Mesenchymal stem cell (in vitro differentiated cells and primary cell): ENCODE results near the gene LDLR.

Experiments
- DNase-seq: peaks from one replicate; pipeline ENCODE4 v3.0.0-alpha.2; 2013
- H2AFZ ChIP-seq: one replicate; pipeline ENCODE4 v1.6.1; 2013; ENCODE audit warnings: low read depth, mild to moderate bottlenecking, control low read depth, inconsistent platforms, low read length, moderate library complexity
- H2AK5ac ChIP-seq: 2 replicates; pipeline ENCODE4 v1.6.1; 2013; ENCODE audit warnings: low read length, moderate library complexity, mild to moderate bottlenecking, inconsistent platforms; ENCODE audit not compliant: severe bottlenecking
- H2BK120ac ChIP-seq: one replicate; pipeline ENCODE4 v1.6.1; 2013; ENCODE audit warnings: low read depth, mild to moderate bottlenecking, inconsistent platforms, low read length, moderate library complexity
- H2BK12ac ChIP-seq, 2 experiments: one replicate each; pipeline ENCODE4 v1.6.1; 2013; ENCODE audit warnings: inconsistent platforms in 2 of 2, low read length in 2 of 2, mild to moderate bottlenecking in 2 of 2, moderate library complexity in 2 of 2, control low read depth in 1 of 2
- H2BK15ac ChIP-seq: one replicate; pipeline ENCODE4 v1.6.1; 2013; ENCODE audit warnings: mild to moderate bottlenecking, low read depth, inconsistent platforms; ENCODE audit not compliant: poor library complexity, severe bottlenecking
- H2BK5ac ChIP-seq: 2 replicates; pipeline ENCODE4 v1.6.1; 2013; ENCODE audit warnings: low read depth, mild to moderate bottlenecking, low read length, control low read depth, inconsistent platforms; ENCODE audit not compliant: poor library complexity, severe bottlenecking
- H3K14ac ChIP-seq, 2 experiments: one replicate each; pipeline ENCODE4 v1.6.1; 2013; ENCODE audit warnings: inconsistent platforms in 2 of 2, low read length in 2 of 2, control low read depth in 1 of 2, mild to moderate bottlenecking in 1 of 2, moderate library complexity in 1 of 2
- H3K18ac ChIP-seq, 2 experiments: one replicate each; pipeline ENCODE4 v1.6.1; 2013; ENCODE audit warnings: inconsistent platforms in 2 of 2, low read length in 2 of 2, control low read depth in 1 of 2, low read depth in 1 of 2, mild to moderate bottlenecking in 1 of 2
- H3K23ac ChIP-seq, 2 experiments: one replicate each; pipeline ENCODE4 v1.6.1; 2013; ENCODE audit warnings: inconsistent platforms in 2 of 2, low read length in 2 of 2, mild to moderate bottlenecking in 2 of 2, moderate library complexity in 2 of 2, control low read depth in 1 of 2
- H3K27ac ChIP-seq: 2 replicates; pipeline ENCODE4 v1.5.1; 2013; ENCODE audit warnings: mild to moderate bottlenecking, moderate library complexity, low read length, control low read depth, inconsistent platforms; ENCODE audit not compliant: poor library complexity, severe bottlenecking
- H3K27me3 ChIP-seq, 2 experiments: 2 replicates each; pipeline versions ENCODE4 v1.6.1 to v1.7.0; 2013; ENCODE audit warnings: low read length in 2 of 2, mild to moderate bottlenecking in 2 of 2, moderate library complexity in 2 of 2, control low read depth in 1 of 2, inconsistent platforms in 1 of 2; ENCODE audit not compliant: control insufficient read depth in 1 of 2, insufficient read depth in 1 of 2
- H3K36me3 ChIP-seq, 2 experiments: 2 replicates each; pipeline versions ENCODE4 v1.6.1 to v1.7.0; 2013; ENCODE audit warnings: low read length in 2 of 2, control low read depth in 1 of 2, inconsistent platforms in 1 of 2, low read depth in 1 of 2, mild to moderate bottlenecking in 1 of 2; ENCODE audit not compliant: insufficient read depth in 2 of 2, control insufficient read depth in 1 of 2
- H3K4ac ChIP-seq, 2 experiments: one replicate each; pipeline ENCODE4 v1.6.1; 2013; ENCODE audit warnings: inconsistent platforms in 2 of 2, low read length in 2 of 2, mild to moderate bottlenecking in 2 of 2, moderate library complexity in 2 of 2, control low read depth in 1 of 2, low read depth in 1 of 2
- H3K4me1 ChIP-seq: 2 replicates; pipeline ENCODE4 v1.6.1; 2013; ENCODE audit warnings: low read depth, low read length, control low read depth; ENCODE audit not compliant: control insufficient read depth, insufficient read depth
- H3K4me2 ChIP-seq: 2 replicates; pipeline ENCODE4 v1.6.1; 2013; ENCODE audit warnings: low read length, mild to moderate bottlenecking, inconsistent platforms; ENCODE audit not compliant: poor library complexity, severe bottlenecking
- H3K4me3 ChIP-seq, 2 experiments: 2 replicates each; pipeline versions ENCODE4 v1.5.1 to v1.7.0; 2013; ENCODE audit warnings: low read length in 2 of 2, mild to moderate bottlenecking in 2 of 2, control low read depth in 1 of 2, low read depth in 1 of 2; ENCODE audit not compliant: insufficient read depth in 1 of 2
- H3K79me1 ChIP-seq: replicated peaks from 2 replicates; pipeline ENCODE4 v1.6.1; 2013; ENCODE audit warnings: mild to moderate bottlenecking, control low read depth, low read length, inconsistent platforms; ENCODE audit not compliant: poor library complexity, severe bottlenecking
- H3K9ac ChIP-seq: 2 replicates; pipeline ENCODE4 v1.7.0; 2013; ENCODE audit warnings: mild to moderate bottlenecking, low read length, moderate library complexity
- H3K9me3 ChIP-seq: 2 replicates; pipeline ENCODE4 v1.7.0; 2013; ENCODE audit warnings: mild to moderate bottlenecking, low read length; ENCODE audit not compliant: control insufficient read depth
- H4K8ac ChIP-seq: one replicate; pipeline ENCODE4 v1.6.1; 2013; ENCODE audit warnings: inconsistent platforms, mild to moderate bottlenecking, low read length, moderate library complexity
- H4K91ac ChIP-seq: one replicate; pipeline ENCODE4 v1.6.1; 2013; ENCODE audit warnings: mild to moderate bottlenecking, low read length, inconsistent platforms
- WGBS: methylation state at CpG from one replicate; pipeline ENCODE4 v1.1.7; 2013; ENCODE audit warnings: mixed read lengths; 5-methylcytosine and 5-hydroxymethylcytosine counted together

LDLR gene

DNA sequence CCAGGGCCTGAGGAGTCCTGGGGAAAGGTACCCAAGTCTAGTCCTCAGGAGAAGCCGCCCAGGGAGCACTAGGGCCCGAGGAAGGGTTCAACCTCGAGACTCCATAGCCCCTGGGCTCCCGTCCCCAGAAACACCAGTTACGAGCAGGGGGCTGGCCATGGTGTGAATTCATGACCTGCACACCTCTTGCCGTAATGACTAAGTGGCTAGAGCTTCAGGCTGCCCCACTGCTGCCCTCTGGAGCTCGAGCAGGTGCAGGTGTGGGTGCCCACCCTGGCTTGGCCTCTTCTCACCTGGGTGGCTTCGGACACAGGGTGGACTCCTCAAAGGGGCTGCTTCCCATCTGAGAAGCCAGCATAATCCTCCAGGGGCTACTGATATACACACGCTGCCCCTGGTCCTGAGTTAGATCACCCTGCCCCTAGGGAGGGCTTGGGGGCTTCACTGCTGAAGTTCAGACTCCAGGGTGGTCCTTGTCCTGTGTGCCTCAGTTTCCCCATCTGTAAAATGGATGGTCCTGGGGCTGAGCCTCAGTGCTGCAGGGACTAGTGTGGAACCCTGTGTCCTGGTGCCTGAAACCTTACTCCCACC is 52.8 kb downstream of the LDLR start:
- no peaks in the 10 kb centered on the region for H3K27me3 ChIP-seq
- 62% methylated on average over 9 of the region's 9 CpGs for WGBS

DNA sequence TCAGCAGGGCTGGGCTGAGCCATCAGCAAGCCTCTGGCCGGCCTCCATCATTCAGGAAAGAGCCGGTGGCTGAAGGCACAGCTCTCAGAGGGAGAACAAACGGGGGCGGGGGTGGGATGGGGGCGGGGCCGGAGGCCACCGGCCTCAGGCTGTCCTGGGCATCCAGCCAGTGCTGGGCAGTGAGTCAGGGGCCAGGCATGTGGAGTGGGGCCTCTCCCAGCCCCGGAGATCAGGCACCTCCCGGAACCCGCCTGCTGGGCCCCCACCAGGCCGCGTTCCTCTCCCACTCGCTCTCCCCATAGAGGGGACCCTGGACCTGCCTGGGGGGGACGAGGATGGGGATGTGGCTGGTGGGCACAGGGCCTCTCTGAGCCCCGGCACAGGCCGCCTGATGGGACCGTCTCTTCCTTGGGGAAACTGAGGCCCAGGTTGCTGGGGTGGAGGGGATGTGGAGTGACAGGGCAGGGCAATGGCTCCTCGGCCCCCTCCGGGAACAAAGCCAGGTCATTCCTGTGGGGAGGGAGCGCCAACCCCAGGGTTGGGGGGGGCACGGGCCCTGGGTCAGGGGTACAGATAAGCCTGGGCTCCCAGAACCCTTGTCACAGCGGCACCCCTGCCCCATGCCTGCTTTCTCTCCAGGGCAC is 53.4 kb downstream of the LDLR start:
- H3K14ac ChIP-seq: peak overlapping the region in 1 of 2 experiments; percentile 94
- peak overlapping the region; percentile 100 for H2BK5ac ChIP-seq
- peak overlapping the region; percentile 96 to 100 for H3K18ac ChIP-seq
- H3K4ac ChIP-seq: peak overlapping the region; percentile 91 to 100
- H4K8ac ChIP-seq: peak overlapping the region; percentile 100
- H3K36me3 ChIP-seq: peaks cover 0 to 13% of the 10 kb centered on the region in 2 experiments
- peak; percentile 96 for DNase-seq
- H3K9me3 ChIP-seq: peaks cover 7% of the 10 kb centered on the region
- peaks cover 1% of the 10 kb centered on the region for H3K79me1 ChIP-seq
- H3K27me3 ChIP-seq: no peaks in the 10 kb centered on the region
- peak overlapping the region; percentile 90 to 97 for H3K23ac ChIP-seq
- peak overlapping the region; percentile 100 for H2BK120ac ChIP-seq
- peak overlapping the region; percentile 100 for H2BK15ac ChIP-seq
- peak overlapping the region; percentile 100 for H3K27ac ChIP-seq
- peak overlapping the region in 1 of 2 experiments; percentile 30 for H3K4me3 ChIP-seq
- peak overlapping the region; percentile 99 to 100 for H2BK12ac ChIP-seq
- H4K91ac ChIP-seq: peak overlapping the region; percentile 100
- H2AFZ ChIP-seq: peak overlapping the region; percentile 68
- H3K9ac ChIP-seq: peak overlapping the region; percentile 90
- 4% methylated on average over 16 of the region's 22 CpGs for WGBS
- H3K4me2 ChIP-seq: peak overlapping the region; percentile 53
- H2AK5ac ChIP-seq: peak overlapping the region; percentile 99
- peaks cover 50% of the 10 kb centered on the region for H3K4me1 ChIP-seq

More for the DNA sequence above, 52.8 kb downstream of the LDLR start:
- Histone ChIP-seq H3K23ac (no peak overlapping the region), H3K14ac (no peak overlapping the region), H3K9me3 (peaks cover 7% of the 10 kb centered on the region), H3K4me3 (peak overlapping the region in 1 of 2 experiments; percentile 30), H2BK5ac (peak overlapping the region; percentile 63), H3K9ac (peak overlapping the region; percentile 69), H2BK120ac (peak overlapping the region; percentile 96), H3K27ac (peak overlapping the region; percentile 93), H4K91ac (peak overlapping the region; percentile 100), H4K8ac (peak overlapping the region; percentile 89), H3K79me1 (peaks cover 1% of the 10 kb centered on the region), H3K18ac (peak overlapping the region; percentile 91), H2AFZ (no peak overlapping the region), H3K4me1 (peaks cover 53% of the 10 kb centered on the region), H2BK12ac (peak overlapping the region; percentile 99 to 100), H3K4ac (peak overlapping the region; percentile 91 to 99), H2AK5ac (peak overlapping the region; percentile 95), H2BK15ac (peak overlapping the region; percentile 100), H3K4me2 (peak overlapping the region; percentile 33), H3K36me3 (peaks cover 0 to 12% of the 10 kb centered on the region in 2 experiments)
- peak; percentile 10 for DNase-seq

GRCh38 chr19:11145536-11145924 is 56.3 kb downstream of the LDLR start:
- Histone ChIP-seq H2BK12ac (no peak overlapping the region), H2AK5ac (no peak overlapping the region), H3K9ac (no peak overlapping the region), H3K4me2 (no peak overlapping the region), H3K9me3 (peaks cover 7% of the 10 kb centered on the region), H2BK5ac (no peak overlapping the region), H3K36me3 (peaks cover 6 to 15% of the 10 kb centered on the region in 2 experiments), H3K23ac (no peak overlapping the region), H3K14ac (no peak overlapping the region), H2BK15ac (peak overlapping the region; percentile 17), H3K18ac (no peak overlapping the region), H3K4me3 (no peak overlapping the region), H3K27me3 (no peaks in the 10 kb centered on the region), H3K79me1 (peaks cover 6% of the 10 kb centered on the region), H3K4me1 (peaks cover 35% of the 10 kb centered on the region), H3K4ac (no peak overlapping the region), H2BK120ac (peak overlapping the region; percentile 39), H3K27ac (no peak overlapping the region), H4K8ac (no peak overlapping the region), H4K91ac (no peak overlapping the region), H2AFZ (no peak overlapping the region)
- DNase-seq: no peak
- no CpG with 5 or more reads among the region's 3 CpGs for WGBS

DNA sequence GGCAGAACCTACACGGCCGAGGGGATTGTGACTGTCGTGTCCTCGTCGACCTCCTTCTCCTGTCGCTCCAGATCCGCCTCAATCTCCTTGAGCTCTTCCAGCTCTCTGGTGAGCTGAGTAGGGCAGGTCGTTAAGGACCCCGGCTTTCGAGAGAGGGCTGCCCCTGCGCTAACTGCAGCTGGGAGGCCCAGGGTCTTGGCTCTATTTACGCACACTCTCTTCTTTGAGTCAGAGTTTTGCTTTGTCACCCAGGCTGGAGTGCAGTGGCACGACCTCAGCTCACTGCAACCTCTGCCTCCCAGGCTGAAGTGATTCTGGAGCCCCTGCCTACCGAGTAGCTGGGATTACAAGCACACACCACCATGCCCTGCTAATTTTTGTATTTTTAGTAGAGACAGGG is 58.7 kb downstream of the LDLR start:
- no peak overlapping the region for H3K14ac ChIP-seq
- peaks cover 6 to 15% of the 10 kb centered on the region in 2 experiments for H3K36me3 ChIP-seq
- WGBS: 82% methylated on average over 14 of the region's 14 CpGs
- no peak overlapping the region for H2BK5ac ChIP-seq
- no peak overlapping the region for H3K4me3 ChIP-seq
- no peak overlapping the region for H3K18ac ChIP-seq
- H3K27me3 ChIP-seq: no peaks in the 10 kb centered on the region
- H3K27ac ChIP-seq: no peak overlapping the region
- H3K4me1 ChIP-seq: peaks cover 27% of the 10 kb centered on the region
- H3K4ac ChIP-seq: peak overlapping the region in 1 of 2 experiments; percentile 24
- H2AFZ ChIP-seq: no peak overlapping the region
- peaks cover 7% of the 10 kb centered on the region for H3K79me1 ChIP-seq
- peak overlapping the region; percentile 79 for H4K8ac ChIP-seq
- peaks cover 7% of the 10 kb centered on the region for H3K9me3 ChIP-seq
- H2BK12ac ChIP-seq: no peak overlapping the region
- no peak overlapping the region for H4K91ac ChIP-seq
- DNase-seq: no peak
- no peak overlapping the region for H2BK120ac ChIP-seq
- H3K4me2 ChIP-seq: no peak overlapping the region
- no peak overlapping the region for H3K9ac ChIP-seq
- peak overlapping the region; percentile 10 for H2AK5ac ChIP-seq
- no peak overlapping the region for H3K23ac ChIP-seq
- H2BK15ac ChIP-seq: no peak overlapping the region
